ENCODE measurements around the gene CLTCL1.

CLTCL1 gene

DNA sequence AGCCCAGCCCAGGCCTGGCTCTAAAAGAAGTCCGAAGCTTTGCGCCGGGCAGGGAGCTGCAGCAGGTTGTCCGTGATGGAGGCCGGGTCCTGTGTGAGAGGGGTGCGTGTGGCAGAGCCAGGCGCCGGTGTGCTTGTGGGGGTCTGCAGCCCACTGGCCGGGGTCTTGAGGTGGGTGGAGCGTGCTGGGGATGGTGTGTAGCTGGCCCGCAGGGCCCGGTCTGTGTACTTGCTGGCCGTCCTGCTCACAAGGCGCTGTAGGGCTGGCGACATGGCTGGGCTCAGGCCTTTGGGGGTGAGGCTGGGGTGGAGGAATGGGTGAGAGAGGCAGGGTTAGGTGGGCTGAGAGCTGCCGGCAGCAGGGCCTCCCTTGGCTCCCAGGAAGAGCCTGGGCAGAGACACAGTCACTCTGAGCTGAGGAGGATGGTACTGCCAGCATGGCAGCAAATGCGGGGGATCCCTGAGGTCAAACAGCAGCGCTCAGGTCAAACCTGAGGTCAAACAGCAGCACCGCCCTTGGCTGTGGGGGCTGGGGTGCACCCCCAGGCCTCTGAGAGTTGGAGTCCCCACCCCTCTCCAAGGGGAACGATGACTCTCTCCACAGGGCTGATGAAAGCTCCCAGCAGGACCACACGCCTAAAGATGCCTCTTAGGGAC, 157.2 kb downstream of the CLTCL1 start:
- no peak for TF ChIP-seq CTCF (IDR thresholded peaks at IDR 0.05; ENCODE audit: borderline replicate concordance, control extremely low read depth, extremely low read depth, insufficient read depth, missing control alignments)
- in situ Hi-C loops (cut with MboI; ENCODE audit: low sequenced_read_pairs, unreplicated experiment): no loop called here
- no peak for DNase-seq (ENCODE audit: low spot score)

GRCh38 chr22:19133561-19133960, 158.0 kb downstream of the CLTCL1 start:
- no peak for TF ChIP-seq CTCF (IDR thresholded peaks at IDR 0.05; ENCODE audit: borderline replicate concordance, control extremely low read depth, extremely low read depth, insufficient read depth, missing control alignments)
- in situ Hi-C loops (cut with MboI; ENCODE audit: low sequenced_read_pairs, unreplicated experiment): no loop called here
- no peak for DNase-seq (ENCODE audit: low spot score)

DNA sequence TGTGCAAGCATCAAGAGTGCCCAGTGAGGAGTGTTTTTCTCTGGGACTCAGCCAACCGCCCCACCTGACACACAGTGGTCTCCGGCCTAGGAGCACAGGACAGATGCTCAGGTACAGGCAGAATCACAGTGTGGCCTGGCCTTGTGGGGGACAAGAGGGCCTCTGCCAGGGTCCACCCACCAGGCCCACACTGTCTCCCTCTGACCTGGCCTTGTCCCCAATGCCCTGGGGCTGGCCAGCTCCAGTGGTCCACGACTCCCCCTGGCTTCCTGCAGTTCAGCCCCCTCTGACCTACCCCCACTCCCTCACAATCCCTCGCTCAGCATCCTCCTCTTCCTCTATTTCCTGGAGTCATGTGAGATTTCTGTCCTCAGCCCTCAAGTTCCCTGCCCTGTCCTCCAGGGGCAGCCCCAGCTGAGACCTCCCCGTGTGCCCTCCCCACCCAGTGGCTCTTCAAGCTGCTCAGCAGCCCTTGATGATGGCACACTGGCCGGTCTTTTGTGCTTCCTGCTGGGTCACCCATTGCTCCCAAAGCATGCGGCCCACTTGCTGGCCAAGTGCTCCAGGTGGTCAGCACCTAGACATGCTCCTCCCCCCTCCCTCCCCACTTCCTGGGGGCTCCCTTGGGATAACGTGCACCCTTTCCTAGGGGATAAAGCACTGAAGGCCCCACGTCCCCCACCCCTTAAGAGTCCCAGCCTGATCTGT, 158.7 kb downstream of the CLTCL1 start:
- no peak for TF ChIP-seq CTCF (IDR thresholded peaks at IDR 0.05; ENCODE audit: borderline replicate concordance, control extremely low read depth, extremely low read depth, insufficient read depth, missing control alignments)
- in situ Hi-C loops (cut with MboI; ENCODE audit: low sequenced_read_pairs, unreplicated experiment): no loop called here
- DNase-seq (ENCODE audit: low spot score): no peak

DNA sequence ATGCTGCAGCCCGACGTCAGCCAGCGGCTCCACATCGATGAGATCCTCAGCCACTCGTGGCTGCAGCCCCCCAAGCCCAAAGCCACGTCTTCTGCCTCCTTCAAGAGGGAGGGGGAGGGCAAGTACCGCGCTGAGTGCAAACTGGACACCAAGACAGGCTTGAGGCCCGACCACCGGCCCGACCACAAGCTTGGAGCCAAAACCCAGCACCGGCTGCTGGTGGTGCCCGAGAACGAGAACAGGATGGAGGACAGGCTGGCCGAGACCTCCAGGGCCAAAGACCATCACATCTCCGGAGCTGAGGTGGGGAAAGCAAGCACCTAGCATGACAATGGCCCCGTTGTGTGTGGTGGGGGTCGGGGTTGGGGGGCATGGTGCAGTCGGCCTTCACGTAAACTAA, 159.4 kb downstream of the CLTCL1 start:
- no peak for DNase-seq (ENCODE audit: low spot score)
- in situ Hi-C loops (cut with MboI; ENCODE audit: low sequenced_read_pairs, unreplicated experiment): no loop called here
- TF ChIP-seq CTCF (IDR thresholded peaks at IDR 0.05; ENCODE audit: borderline replicate concordance, control extremely low read depth, extremely low read depth, insufficient read depth, missing control alignments): no peak

DNA sequence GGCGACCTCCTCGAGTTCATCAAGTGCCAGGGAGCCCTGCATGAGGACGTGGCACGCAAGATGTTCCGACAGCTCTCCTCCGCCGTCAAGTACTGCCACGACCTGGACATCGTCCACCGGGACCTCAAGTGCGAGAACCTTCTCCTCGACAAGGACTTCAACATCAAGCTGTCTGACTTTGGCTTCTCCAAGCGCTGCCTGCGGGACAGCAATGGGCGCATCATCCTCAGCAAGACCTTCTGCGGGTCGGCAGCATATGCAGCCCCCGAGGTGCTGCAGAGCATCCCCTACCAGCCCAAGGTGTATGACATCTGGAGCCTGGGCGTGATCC, 159.9 kb downstream of the CLTCL1 start:
- TF ChIP-seq CTCF (IDR thresholded peaks at IDR 0.05; ENCODE audit: borderline replicate concordance, control extremely low read depth, extremely low read depth, insufficient read depth, missing control alignments): no peak
- no peak for DNase-seq (ENCODE audit: low spot score)
- in situ Hi-C loops (cut with MboI; ENCODE audit: low sequenced_read_pairs, unreplicated experiment): no loop called here

DNA sequence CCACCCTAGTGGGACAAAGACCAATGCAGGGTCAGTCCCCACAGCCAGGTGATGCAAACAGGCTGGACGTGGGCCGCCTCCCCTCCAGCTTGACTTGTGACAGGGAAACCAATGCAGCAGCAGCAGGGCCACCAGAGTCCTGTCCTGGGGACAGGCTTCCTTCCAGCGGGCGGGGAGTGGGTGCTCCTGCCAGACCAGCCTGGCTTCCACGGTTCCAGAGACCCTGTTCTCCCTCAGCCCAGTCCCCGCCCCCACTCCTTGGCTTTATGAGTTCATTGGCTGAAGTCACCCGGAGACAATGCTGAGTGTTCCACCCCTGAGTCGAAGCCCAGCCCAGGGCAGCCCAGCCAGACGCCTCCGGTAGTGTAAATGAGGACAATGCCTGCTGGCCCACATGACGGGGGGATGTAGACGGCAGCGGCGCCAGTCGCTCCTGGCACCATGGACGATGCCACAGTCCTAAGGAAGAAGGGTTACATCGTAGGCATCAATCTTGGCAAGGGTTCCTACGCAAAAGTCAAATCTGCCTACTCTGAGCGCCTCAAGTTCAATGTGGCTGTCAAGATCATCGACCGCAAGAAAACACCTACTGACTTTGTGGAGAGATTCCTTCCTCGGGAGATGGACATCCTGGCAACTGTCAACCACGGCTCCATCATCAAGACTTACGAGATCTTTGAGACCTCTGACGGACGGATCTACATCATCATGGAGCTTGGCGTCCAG, 160.4 kb downstream of the CLTCL1 start, which contains the start of gene TSSK2:
Gene TSSK2, plus strand, starts transcription at position 350 of the 726 bp plus-strand sequence. Its CDS starts 92 bp downstream, at position 442.
- DNase-seq (ENCODE audit: low spot score): no peak
- in situ Hi-C loops (cut with MboI; ENCODE audit: low sequenced_read_pairs, unreplicated experiment): no loop called here
- TF ChIP-seq CTCF (IDR thresholded peaks at IDR 0.05; ENCODE audit: borderline replicate concordance, control extremely low read depth, extremely low read depth, insufficient read depth, missing control alignments): no peak

All from GM13976 (cell line).